HG03045 (cell line): ENCODE data around the gene SLC38A8.

Experiments
- ATAC-seq: cut with Tn5 transposase; IDR thresholded peaks from one replicate; pipeline ENCODE4 v1.9.1; 2021; ENCODE audit warnings: mild to moderate bottlenecking, moderate library complexity; ENCODE audit not compliant: unreplicated experiment

The SLC38A8 gene

GRCh38 chr16:84003038-84003437 is 39.6 kb downstream of the SLC38A8 start:
- no peak for ATAC-seq

- ATAC-seq = no peak
These were observed 40.9 kb downstream of the SLC38A8 start for GRCh38 chr16:84001726-84002125.

- ATAC-seq = no peak
These were observed 41.5 kb downstream of the SLC38A8 start for GRCh38 chr16:84000989-84001642.

GRCh38 chr16:83998091-83998490 is 44.5 kb downstream of the SLC38A8 start:
- ATAC-seq = no peak

GRCh38 chr16:83996481-83997252 is 45.9 kb downstream of the SLC38A8 start:
- ATAC-seq = no peak

- ATAC-seq = no peak
These were observed 46.8 kb downstream of the SLC38A8 start for GRCh38 chr16:83995754-83996153.

GRCh38 chr16:83994703-83995102 is 47.9 kb downstream of the SLC38A8 start:
- ATAC-seq = no peak

- no peak for ATAC-seq
These were observed 48.5 kb downstream of the SLC38A8 start for GRCh38 chr16:83994087-83994486.

GRCh38 chr16:83992624-83993023 is 50.0 kb downstream of the SLC38A8 start:
- ATAC-seq = no peak

- ATAC-seq = no peak
These were observed 52.1 kb downstream of the SLC38A8 start for GRCh38 chr16:83990492-83990891.

GRCh38 chr16:83989300-83989699 is 53.3 kb downstream of the SLC38A8 start:
- ATAC-seq = no peak

- no peak for ATAC-seq
These were observed 59.1 kb downstream of the SLC38A8 start for GRCh38 chr16:83983491-83983890.

GRCh38 chr16:83981799-83982198 is 60.8 kb downstream of the SLC38A8 start:
- ATAC-seq = no peak

- ATAC-seq = no peak
These were observed 61.8 kb downstream of the SLC38A8 start for GRCh38 chr16:83980794-83981193.

GRCh38 chr16:83979441-83979840 is 63.2 kb downstream of the SLC38A8 start:
- ATAC-seq = no peak

GRCh38 chr16:83978401-83978904 is 64.1 kb downstream of the SLC38A8 start:
- ATAC-seq = no peak

- no peak for ATAC-seq
These were observed 65.4 kb downstream of the SLC38A8 start for GRCh38 chr16:83977056-83977815.

- ATAC-seq = no peak
These were observed 66.9 kb downstream of the SLC38A8 start for GRCh38 chr16:83975590-83976260.

- no peak for ATAC-seq
These were observed 68.1 kb downstream of the SLC38A8 start for GRCh38 chr16:83974475-83974874.

- ATAC-seq = no peak
These were observed 68.8 kb downstream of the SLC38A8 start for GRCh38 chr16:83973581-83974385.
